B cell (primary cell): Measurements from ENCODE around the gene TGFBR1. TPM values are rescaled to one million over a fixed set of nuclear protein-coding genes. Genes with fewer than 3 reads are reported as not detected.
A peak's percentile ranks its signal among the peaks of the same experiment; 100 is the strongest.

Experiments used
- ATAC-seq: fragments of 200-7000 bp; cut with Tn5 transposase; one replicate; pipeline ENCODE4 v1.10.0; 2021; ENCODE audit warnings: low read depth, mild to moderate bottlenecking, moderate number of reproducible peaks, moderate library complexity
- CTCF ChIA-PET: fragments of 350-600 bp; sonication (Branson Sonifier 250); formaldehyde crosslinking; loops from one replicate; lab custom pipeline; 2021; ENCODE audit warnings: antibody characterized with exemption, inconsistent platforms; lab: Charles Lee
- POLR2A ChIA-PET: fragments of 350-600 bp; sonication (Branson Sonifier 250); formaldehyde crosslinking; loops from one replicate; lab custom pipeline; 2021; ENCODE audit warnings: antibody characterized with exemption; lab: Charles Lee
- DNase-seq: peaks from one replicate; pipeline ENCODE4 v3.0.0; 2013
- H2AFZ ChIP-seq: 2 replicates; pipeline ENCODE4 v1.6.1; 2012; ENCODE audit warnings: mild to moderate bottlenecking, low read depth, low read length; ENCODE audit not compliant: insufficient read depth, poor library complexity, severe bottlenecking
- H3K27ac ChIP-seq, 2 donors: 1 replicate in 1 of 2; 2 replicates in 1 of 2; pipeline ENCODE4 v1.5.1; 2012 to 2013; ENCODE audit warnings: low read length in 2 of 2, mild to moderate bottlenecking in 2 of 2, moderate library complexity in 1 of 2
- H3K27me3 ChIP-seq, 4 experiments: fragments of 200-600 bp in 1 of 4; sonication (generic) in 1 of 4; replicated peaks in 1 of 4; 1 replicate in 2 of 4; 2 replicates in 2 of 4; pipeline versions ENCODE4 v1.6.1 to v1.7.0; 2013 to 2016; ENCODE audit warnings: low read length in 3 of 4, mild to moderate bottlenecking in 2 of 4, mixed read lengths in 1 of 4, moderate library complexity in 1 of 4; ENCODE audit not compliant: insufficient read depth in 4 of 4, control insufficient read depth in 3 of 4; ENCODE audit errors: control extremely low read depth in 1 of 4
- H3K36me3 ChIP-seq, 2 experiments: replicated peaks in 1 of 2; 1 replicate in 1 of 2; 2 replicates in 1 of 2; pipeline versions ENCODE4 v1.6.1 to v1.7.1; 2013; ENCODE audit warnings: low read length in 1 of 2; ENCODE audit not compliant: insufficient read depth in 2 of 2, control insufficient read depth in 1 of 2; ENCODE audit errors: control extremely low read depth in 1 of 2, extremely low read depth in 1 of 2
- H3K4me1 ChIP-seq, 2 donors: fragments of 200-600 bp in 1 of 2; sonication (generic) in 1 of 2; 1 replicate in 1 of 2; 2 replicates in 1 of 2; pipeline versions ENCODE4 v1.5.1 to v1.6.1; 2013 to 2017; ENCODE audit warnings: low read length in 2 of 2; ENCODE audit not compliant: control insufficient read depth in 2 of 2, insufficient read depth in 2 of 2
- H3K4me2 ChIP-seq: replicated peaks from 2 replicates; pipeline ENCODE3; 2012; ENCODE audit warnings: mild to moderate bottlenecking, low read depth, low read length; ENCODE audit not compliant: poor library complexity, severe bottlenecking
- H3K4me3 ChIP-seq, 5 experiments: fragments of 200-600 bp in 1 of 5; sonication (generic) in 1 of 5; 1 replicate in 3 of 5; 2 replicates in 2 of 5; pipeline versions ENCODE4 v1.5.1 to v1.7.0; 2011 to 2016; ENCODE audit warnings: low read length in 4 of 5, mild to moderate bottlenecking in 4 of 5, low read depth in 2 of 5, control low read depth in 1 of 5, moderate library complexity in 1 of 5; ENCODE audit not compliant: insufficient read depth in 1 of 5; ENCODE audit errors: control extremely low read depth in 1 of 5, extremely low read depth in 1 of 5
- H3K79me2 ChIP-seq: fragments of 200-600 bp; sonication (generic); one replicate; pipeline ENCODE4 v1.6.0; 2016; ENCODE audit warnings: low read length; ENCODE audit not compliant: control insufficient read depth, insufficient read depth
- H3K9ac ChIP-seq: fragments of 200-600 bp; sonication (generic); 2 replicates; pipeline ENCODE4 v1.6.1; 2017; ENCODE audit warnings: mild to moderate bottlenecking, low read length, moderate library complexity
- H3K9me3 ChIP-seq, 3 donors: one replicate each; pipeline versions ENCODE4 v1.6.1 to v1.7.1; 2013; ENCODE audit warnings: low read length in 2 of 3; ENCODE audit not compliant: control insufficient read depth in 2 of 3, insufficient read depth in 1 of 3; ENCODE audit errors: control extremely low read depth in 1 of 3
- H4K20me1 ChIP-seq: 2 replicates; pipeline ENCODE4 v1.6.0; 2012; ENCODE audit warnings: mild to moderate bottlenecking, low read length; ENCODE audit not compliant: insufficient read depth, control insufficient read depth, poor library complexity, severe bottlenecking
- H3K27ac Mint-ChIP-seq: one replicate; pipeline ENCODE4 v1.8.0; 2021; ENCODE audit warnings: mixed read lengths
- H3K27me3 Mint-ChIP-seq: one replicate; pipeline ENCODE4 v1.8.0; 2021; ENCODE audit warnings: mixed read lengths
- H3K4me1 Mint-ChIP-seq: one replicate; pipeline ENCODE4 v1.8.0; 2021; ENCODE audit warnings: mixed read lengths
- H3K4me3 Mint-ChIP-seq: one replicate; pipeline ENCODE4 v1.8.0; 2021; ENCODE audit warnings: mixed read lengths
- H3K9me3 Mint-ChIP-seq: one replicate; pipeline ENCODE4 v1.8.0; 2022; ENCODE audit warnings: mixed read lengths; ENCODE audit not compliant: insufficient read depth
- EZH2 ChIP-seq: IDR thresholded peaks from 2 replicates; pipeline ENCODE4 v1.6.1; 2012; ENCODE audit warnings: borderline replicate concordance, low read depth, mild to moderate bottlenecking, moderate library complexity, low read length; ENCODE audit not compliant: insufficient read depth, poor library complexity, severe bottlenecking
- WGBS: methylation state at CpG from one replicate; pipeline ENCODE4 v1.1.5; 2013; ENCODE audit warnings: missing lambda C conversion rate; ENCODE audit not compliant: insufficient coverage; 5-methylcytosine and 5-hydroxymethylcytosine counted together
- intact Hi-C: fragments of 100-400 bp; cut with micrococcal nuclease; formaldehyde crosslinking; loops from one replicate; pipeline ENCODE4 v1.10.0; 2022
- polyA plus RNA-seq: library from polyadenylated mRNA; depleted of rRNA; stranded (reverse); fragments of >200 nt; gene quantifications from 2 replicates; pipeline ENCODE4 v1.2.3, GENCODE V29; 2012
- total RNA-seq, 2 donors: library from RNA; stranded (reverse); fragments of 120-200 nt in 1 of 2; gene quantifications; 1 replicate in 1 of 2; 2 replicates in 1 of 2; pipeline versions ENCODE4 v1.2.3 to v1.2.4, GENCODE V29; 2013 to 2022
- TF ChIP-seq, protein P1 (sequence below): fragments of 200-600 bp; IDR thresholded peaks from one replicate; pipeline ENCODE4 v1.8.0; 2022; ENCODE audit warnings: antibody characterized with exemption, mild to moderate bottlenecking

Gene TGFBR1
- total and polyA plus RNA-seq, 2 donors (not counting 1 experiment from before 2014, with no cell fraction given) = 3.0 to 60.7 TPM

- WGBS = no CpG with 5 or more reads among the region's 2 CpGs
- Histone ChIP-seq H2AFZ (no peak overlapping the region), H3K4me1 (peaks cover 30 to 42% of the 10 kb centered on the region in 2 donors), H3K36me3 (no peaks in the 10 kb centered on the region), H3K27ac (peak overlapping the region; percentile 13 to 51), H3K79me2 (peaks cover 87% of the 10 kb centered on the region), H3K27me3 (no peaks in the 10 kb centered on the region), H3K9ac (no peak overlapping the region), H3K4me3 (no peak overlapping the region), H3K9me3 (no peaks in the 10 kb centered on the region), H4K20me1 (peaks cover 3% of the 10 kb centered on the region), H3K4me2 (peak overlapping the region; percentile 30)
- peak overlapping the region; percentile 56 for H3K4me3 Mint-ChIP-seq
- POLR2A ChIA-PET = interaction anchor here (1.2 kb wide), 1 partner anchor 9 kb away, joined by 3 read pairs; the partner anchor contains the start of gene TGFBR1
- peaks cover 74% of the 10 kb centered on the region for H3K4me1 Mint-ChIP-seq
- CTCF ChIA-PET = interaction anchor here (0.9 to 1.6 kb wide), 4 partner anchors 14 to 114 kb away, joined by 3 to 5 read pairs (median 4); no protein-coding TSS in a partner anchor
- no peaks in the 10 kb centered on the region for H3K27me3 Mint-ChIP-seq
- peak overlapping the region; percentile 24 for H3K27ac Mint-ChIP-seq
- no peak for DNase-seq
- TF ChIP-seq, protein P1, sequence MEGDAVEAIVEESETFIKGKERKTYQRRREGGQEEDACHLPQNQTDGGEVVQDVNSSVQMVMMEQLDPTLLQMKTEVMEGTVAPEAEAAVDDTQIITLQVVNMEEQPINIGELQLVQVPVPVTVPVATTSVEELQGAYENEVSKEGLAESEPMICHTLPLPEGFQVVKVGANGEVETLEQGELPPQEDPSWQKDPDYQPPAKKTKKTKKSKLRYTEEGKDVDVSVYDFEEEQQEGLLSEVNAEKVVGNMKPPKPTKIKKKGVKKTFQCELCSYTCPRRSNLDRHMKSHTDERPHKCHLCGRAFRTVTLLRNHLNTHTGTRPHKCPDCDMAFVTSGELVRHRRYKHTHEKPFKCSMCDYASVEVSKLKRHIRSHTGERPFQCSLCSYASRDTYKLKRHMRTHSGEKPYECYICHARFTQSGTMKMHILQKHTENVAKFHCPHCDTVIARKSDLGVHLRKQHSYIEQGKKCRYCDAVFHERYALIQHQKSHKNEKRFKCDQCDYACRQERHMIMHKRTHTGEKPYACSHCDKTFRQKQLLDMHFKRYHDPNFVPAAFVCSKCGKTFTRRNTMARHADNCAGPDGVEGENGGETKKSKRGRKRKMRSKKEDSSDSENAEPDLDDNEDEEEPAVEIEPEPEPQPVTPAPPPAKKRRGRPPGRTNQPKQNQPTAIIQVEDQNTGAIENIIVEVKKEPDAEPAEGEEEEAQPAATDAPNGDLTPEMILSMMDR = no peak
- TF ChIP-seq EZH2 = no peak
- intact Hi-C loops = no loop called here
- no peak for ATAC-seq
- no peaks in the 10 kb centered on the region for H3K9me3 Mint-ChIP-seq
Measured at GRCh38 chr9:99113414-99114048, 8.6 kb downstream of the TGFBR1 start.

DNA sequence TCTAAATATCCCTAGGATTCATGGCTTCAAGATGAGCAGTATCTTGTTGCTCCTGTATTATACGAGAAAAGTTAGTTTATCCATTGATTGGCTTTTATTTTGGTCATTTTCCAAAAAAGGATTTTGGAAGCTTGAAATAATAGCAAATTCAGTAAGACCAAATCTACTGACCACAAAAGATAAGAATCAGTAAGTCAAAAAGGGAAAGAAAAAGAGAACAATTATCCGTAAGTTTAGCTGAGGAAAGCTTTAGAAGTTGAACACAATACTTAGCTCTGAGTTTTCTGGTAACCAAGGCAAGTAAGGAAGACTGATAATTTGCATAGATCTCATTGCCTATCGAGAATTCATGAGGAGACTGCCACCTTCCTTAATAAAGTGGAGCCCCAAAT, 9.1 kb downstream of the TGFBR1 start:
- Histone ChIP-seq H3K27ac (peak overlapping the region in 1 of 2 donors; percentile 51), H3K9ac (no peak overlapping the region), H3K36me3 (no peaks in the 10 kb centered on the region), H3K79me2 (peaks cover 87% of the 10 kb centered on the region), H3K27me3 (no peaks in the 10 kb centered on the region), H2AFZ (no peak overlapping the region), H3K4me3 (no peak overlapping the region), H3K4me1 (peaks cover 33 to 42% of the 10 kb centered on the region in 2 donors), H4K20me1 (peaks cover 3% of the 10 kb centered on the region), H3K9me3 (no peaks in the 10 kb centered on the region), H3K4me2 (no peak overlapping the region)
- no peaks in the 10 kb centered on the region for H3K27me3 Mint-ChIP-seq
- intact Hi-C loops = no loop called here
- DNase-seq (no peak), ATAC-seq (no peak)
- no peak overlapping the region for H3K27ac Mint-ChIP-seq
- no peak for TF ChIP-seq EZH2
- TF ChIP-seq, protein P1 = no peak
- WGBS = no CpG with 5 or more reads among the region's 3 CpGs
- ChIA-PET POLR2A (no interaction called here), CTCF (interaction anchor here (0.9 to 1.6 kb wide), 4 partner anchors 13 to 114 kb away, joined by 3 to 5 read pairs (median 4); no protein-coding TSS in a partner anchor)
- no peaks in the 10 kb centered on the region for H3K9me3 Mint-ChIP-seq
- no peak overlapping the region for H3K4me3 Mint-ChIP-seq
- peaks cover 72% of the 10 kb centered on the region for H3K4me1 Mint-ChIP-seq
